AG10803 (cell line): ENCODE data around the gene KIF7.

Experiments
- DNase-seq: peaks from one replicate; pipeline ENCODE4 v3.0.0; 2010; ENCODE audit warnings: low read depth
- H3K4me3 ChIP-seq: 2 replicates; pipeline ENCODE4 v1.5.1; 2011; ENCODE audit warnings: mild to moderate bottlenecking, low read length, control low read depth
- TF ChIP-seq, protein P1 (sequence below): conservative IDR thresholded peaks from 2 replicates; pipeline ENCODE4 v1.5.1; 2011; ENCODE audit warnings: mild to moderate bottlenecking, low read length, control low read depth, inconsistent platforms

Gene KIF7

DNA sequence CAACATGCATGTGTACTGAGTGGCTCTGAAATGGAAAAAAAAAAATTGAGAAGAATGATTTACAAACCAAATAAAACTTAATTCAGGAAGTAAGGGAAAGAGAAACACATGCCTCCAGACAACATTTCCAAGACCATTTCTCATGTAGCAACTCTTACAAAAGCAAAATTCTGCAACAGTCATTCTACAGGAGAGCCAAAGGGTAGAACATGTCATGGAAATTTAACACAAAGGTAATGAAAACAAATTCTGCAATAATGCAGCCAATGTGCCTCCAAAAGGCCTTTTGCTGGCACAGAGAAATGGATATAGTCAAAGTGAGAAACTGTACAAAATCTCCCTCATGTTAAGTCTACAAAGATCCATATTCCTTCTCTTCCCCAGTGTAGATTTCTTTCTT is 31.3 kb upstream of the KIF7 start:
- no peak for DNase-seq
- TF ChIP-seq, protein P1, sequence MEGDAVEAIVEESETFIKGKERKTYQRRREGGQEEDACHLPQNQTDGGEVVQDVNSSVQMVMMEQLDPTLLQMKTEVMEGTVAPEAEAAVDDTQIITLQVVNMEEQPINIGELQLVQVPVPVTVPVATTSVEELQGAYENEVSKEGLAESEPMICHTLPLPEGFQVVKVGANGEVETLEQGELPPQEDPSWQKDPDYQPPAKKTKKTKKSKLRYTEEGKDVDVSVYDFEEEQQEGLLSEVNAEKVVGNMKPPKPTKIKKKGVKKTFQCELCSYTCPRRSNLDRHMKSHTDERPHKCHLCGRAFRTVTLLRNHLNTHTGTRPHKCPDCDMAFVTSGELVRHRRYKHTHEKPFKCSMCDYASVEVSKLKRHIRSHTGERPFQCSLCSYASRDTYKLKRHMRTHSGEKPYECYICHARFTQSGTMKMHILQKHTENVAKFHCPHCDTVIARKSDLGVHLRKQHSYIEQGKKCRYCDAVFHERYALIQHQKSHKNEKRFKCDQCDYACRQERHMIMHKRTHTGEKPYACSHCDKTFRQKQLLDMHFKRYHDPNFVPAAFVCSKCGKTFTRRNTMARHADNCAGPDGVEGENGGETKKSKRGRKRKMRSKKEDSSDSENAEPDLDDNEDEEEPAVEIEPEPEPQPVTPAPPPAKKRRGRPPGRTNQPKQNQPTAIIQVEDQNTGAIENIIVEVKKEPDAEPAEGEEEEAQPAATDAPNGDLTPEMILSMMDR = no peak
- no peak overlapping the region for H3K4me3 ChIP-seq

DNA sequence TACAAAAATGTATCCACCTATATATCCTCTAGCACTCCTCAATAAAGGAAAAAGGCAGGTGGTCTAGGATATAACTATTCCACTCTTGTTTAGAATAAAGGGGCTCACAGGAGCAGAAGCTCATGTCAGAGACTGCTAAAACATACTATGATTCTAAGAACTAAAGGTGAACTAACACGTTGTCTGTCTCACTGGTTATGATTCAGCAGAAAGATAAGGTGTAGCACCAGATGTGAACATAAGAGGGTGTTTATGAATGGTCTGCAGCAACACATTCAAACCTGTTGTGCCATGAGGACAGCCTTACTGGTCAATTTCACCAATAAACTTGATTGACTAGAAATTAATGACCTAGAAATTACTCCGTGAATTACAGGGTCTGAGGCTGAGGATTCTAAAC is 30.7 kb upstream of the KIF7 start:
- TF ChIP-seq, protein P1 = no peak
- no peak overlapping the region for H3K4me3 ChIP-seq
- DNase-seq = no peak

DNA sequence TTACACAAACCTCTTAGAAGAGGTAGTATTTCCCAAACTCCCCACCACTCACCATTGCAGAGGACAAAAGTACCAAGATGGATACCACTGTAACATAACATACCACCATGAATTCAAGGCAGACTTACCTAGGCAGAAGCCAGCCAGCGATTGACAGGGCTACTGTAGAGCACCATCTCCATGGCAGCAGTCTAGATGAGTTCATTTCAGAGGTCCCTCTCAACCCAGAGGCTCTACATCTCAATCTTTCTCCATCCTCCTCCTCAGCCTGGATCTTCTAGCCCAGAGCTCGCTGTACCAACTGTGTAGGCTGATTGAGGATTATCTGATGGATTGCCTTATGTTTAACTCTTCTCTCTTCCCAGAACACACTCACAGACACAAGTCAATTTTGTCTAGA is 25.9 kb upstream of the KIF7 start:
- TF ChIP-seq, protein P1 = no peak
- no peak for DNase-seq
- H3K4me3 ChIP-seq = no peak overlapping the region

DNA sequence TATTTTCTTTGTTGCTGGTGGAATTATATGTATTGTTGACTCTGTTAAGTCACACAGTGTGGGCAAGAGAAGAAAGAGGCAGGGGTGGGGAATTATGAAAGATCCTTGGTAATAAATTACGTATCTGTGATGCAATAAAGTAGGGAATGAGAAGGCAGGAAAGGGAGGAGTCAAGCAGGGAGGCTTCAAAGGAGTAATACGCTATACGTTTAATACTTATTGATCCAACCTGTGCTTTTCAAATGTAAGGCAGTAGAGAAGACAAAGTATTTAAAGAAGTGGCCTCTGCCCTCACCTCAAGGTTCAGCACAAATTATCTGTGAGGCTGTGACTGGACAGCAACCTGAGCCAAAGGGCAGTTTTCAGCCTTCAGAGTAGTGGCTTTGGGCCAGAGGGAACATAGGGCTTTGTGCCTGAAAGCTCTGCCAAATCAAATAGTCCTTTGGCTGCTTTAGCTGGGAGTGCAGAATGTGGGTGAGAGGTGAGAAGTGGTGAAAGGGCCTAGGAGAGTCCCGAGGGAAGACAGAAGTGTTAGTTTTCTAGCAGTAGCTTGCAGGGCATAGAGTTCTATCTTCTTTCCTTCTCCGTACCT is 25.1 kb upstream of the KIF7 start:
- peak; percentile 84 for DNase-seq
- H3K4me3 ChIP-seq = no peak overlapping the region
- TF ChIP-seq, protein P1 = no peak

DNA sequence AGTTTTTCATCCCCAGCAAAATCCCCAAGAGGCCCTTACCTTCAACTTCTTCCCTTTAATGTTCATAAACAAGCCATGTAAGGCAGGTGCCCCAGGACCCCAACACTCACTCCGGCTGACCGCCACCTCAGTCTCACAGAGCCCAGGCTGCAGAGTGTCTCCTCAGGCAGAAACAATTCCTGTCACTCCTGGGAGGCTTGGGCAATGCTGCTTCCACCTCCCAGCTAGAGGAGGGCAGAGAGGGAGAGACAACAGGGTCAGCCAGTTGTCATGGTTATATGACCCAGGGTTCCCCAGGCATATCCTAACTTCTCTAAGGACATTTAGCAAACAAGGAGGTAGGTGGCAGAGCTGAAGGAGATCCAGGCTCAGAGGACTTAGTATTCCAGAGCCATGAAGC is 23.9 kb upstream of the KIF7 start, which contains the start of gene PLIN1:
PLIN1 (minus strand) TSS at position 156 of the 400 bp plus-strand sequence. CDS start 1,878 bp downstream, outside the sequence.
- DNase-seq = no peak
- no peak within 1 kb of the TSS for H3K4me3 ChIP-seq
- TF ChIP-seq, protein P1 = no peak

DNA sequence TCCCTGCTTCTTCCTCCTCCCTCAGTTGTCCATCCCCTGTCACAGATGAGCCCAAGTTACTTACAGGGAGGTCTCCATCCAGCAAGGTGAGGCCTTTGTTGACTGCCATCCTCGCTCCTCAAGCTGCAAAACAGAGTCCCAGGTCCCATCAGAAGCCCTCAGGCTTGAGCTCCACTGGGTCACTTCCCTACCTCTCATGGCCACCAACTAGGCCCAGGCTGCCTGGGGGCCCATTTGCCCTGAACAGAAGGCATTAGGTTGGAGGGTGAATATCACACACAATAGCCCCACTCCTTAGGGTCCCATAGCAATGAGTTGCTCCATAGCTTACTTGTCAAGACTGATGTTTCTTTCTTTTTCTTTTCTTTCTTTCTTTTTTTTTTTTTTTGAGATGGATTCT is 22.1 kb upstream of the KIF7 start:
- DNase-seq = no peak
- H3K4me3 ChIP-seq = no peak overlapping the region
- TF ChIP-seq, protein P1 = no peak

DNA sequence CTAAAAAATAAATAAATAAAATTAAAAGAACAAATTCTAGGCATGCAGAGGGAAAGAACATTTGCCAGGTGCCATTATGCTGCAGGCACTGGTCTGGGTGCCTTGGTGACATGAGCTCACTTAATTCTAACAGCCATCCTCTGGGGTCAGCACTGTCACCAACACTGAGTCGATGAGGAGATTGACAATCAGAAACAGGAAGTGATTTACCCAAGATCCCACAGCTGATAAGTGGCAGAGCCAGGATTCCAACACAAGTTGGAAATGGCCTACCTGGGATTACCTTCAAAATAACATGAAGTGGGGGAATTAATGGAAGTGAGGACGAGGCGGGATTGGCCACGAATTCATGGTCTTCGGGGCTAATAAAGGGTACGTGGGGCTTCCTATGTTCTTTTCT is 20.3 kb upstream of the KIF7 start:
- TF ChIP-seq, protein P1 = no peak
- DNase-seq = no peak

More for the DNA sequence above, 20.3 kb upstream of the KIF7 start:
- H3K4me3 ChIP-seq = no peak overlapping the region
